Kidney (tissue), 14 donors: Measurements from ENCODE around the gene PALLD. TPM values are rescaled to one million over a fixed set of nuclear protein-coding genes. Genes with fewer than 3 reads are reported as not detected.

Source experiments
- DNase-seq, 5 donors: peaks; one replicate each; pipeline ENCODE4 v3.0.0-alpha.2; 2013 to 2020
- FAIRE-seq: peaks from 2 replicates; lab custom pipeline; 2012; peaks lifted over from hg19 to GRCh38; lab: Jason Lieb, UNC
- H3K27ac ChIP-seq, 2 donors: one replicate each; pipeline ENCODE4 v1.7.0; 2013; ENCODE audit warnings: low read depth in 2 of 2, low read length in 2 of 2, inconsistent platforms in 1 of 2
- H3K27me3 ChIP-seq: one replicate; pipeline ENCODE4 v1.7.1; 2013; ENCODE audit warnings: low read length, inconsistent platforms; ENCODE audit not compliant: control insufficient read depth, insufficient read depth
- H3K36me3 ChIP-seq, 3 donors: one replicate each; pipeline versions ENCODE4 v1.7.0 to v1.7.1; 2013; ENCODE audit warnings: low read length in 3 of 3, control low read depth in 1 of 3, inconsistent platforms in 1 of 3; ENCODE audit not compliant: insufficient read depth in 3 of 3, control insufficient read depth in 2 of 3
- H3K4me1 ChIP-seq, 3 donors: one replicate each; pipeline versions ENCODE4 v1.7.0 to v1.7.1; 2013; ENCODE audit warnings: low read length in 3 of 3, inconsistent platforms in 1 of 3, low read depth in 1 of 3; ENCODE audit not compliant: control insufficient read depth in 2 of 3, insufficient read depth in 2 of 3
- H3K4me3 ChIP-seq, 3 donors: one replicate each; pipeline versions ENCODE4 v1.7.0 to v1.8.1; 2013; ENCODE audit warnings: low read length in 3 of 3, control low read depth in 1 of 3, inconsistent platforms in 1 of 3
- H3K9ac ChIP-seq, 3 donors: one replicate each; pipeline versions ENCODE4 v1.7.0 to v1.7.1; 2013; ENCODE audit warnings: low read length in 3 of 3, control low read depth in 1 of 3, inconsistent platforms in 1 of 3
- H3K9me3 ChIP-seq, 3 donors: one replicate each; pipeline versions ENCODE4 v1.7.0 to v1.7.1; 2013; ENCODE audit warnings: low read length in 3 of 3, control low read depth in 1 of 3, inconsistent platforms in 1 of 3; ENCODE audit not compliant: control insufficient read depth in 2 of 3, insufficient read depth in 1 of 3
- CTCF ChIP-seq: IDR thresholded peaks from 3 replicates; pipeline ENCODE4 v1.5.1; 2012; ENCODE audit warnings: mild to moderate bottlenecking, moderate library complexity, borderline replicate concordance; ENCODE audit not compliant: insufficient read depth; ENCODE audit errors: extremely low read depth
- intact Hi-C: fragments of 100-400 bp; cut with DNase I; formaldehyde crosslinking; loops from one replicate; pipeline ENCODE4 v1.11.1; 2022
- polyA plus RNA-seq: library from polyadenylated mRNA; stranded (reverse); fragments of 350-450 nt; fragmentation: Illumina TruSeq; extraction: RNeasy Lipid Tissue Mini Kit (QIAGEN cat#74804); gene quantifications from one replicate; pipeline ENCODE4 v1.2.3, GENCODE V29; 2014; ENCODE audit warnings: low read depth, low replicate concordance; ENCODE audit not compliant: insufficient read depth
- total RNA-seq: library from RNA; stranded (reverse); fragmentation: NEBNext Ultra II Directional; extraction: Animal tissue kit (Norgen Biotek cat#: 25700); gene quantifications from one replicate; pipeline ENCODE4 v1.2.1, GENCODE V29; 2021
- donor health status: control.
- donor health status: control.
- donor health status: control.
- donor health status: control.
- donor health status: control.
- donor health status: DM: yes; HTN: yes; CAD: no.
- donor health status: Normal renal cell carcinoma (clear cell type).

PALLD gene
- total and polyA plus RNA-seq, 2 donors from 2014 or later: 43.4 to 120 TPM

GRCh38 chr4:168524897-168525296 lies 28.0 kb downstream of the PALLD start:
- H3K9me3 ChIP-seq: no peaks in the 10 kb centered on the region
- DNase-seq: no peak
- H3K4me1 ChIP-seq: no peaks in the 10 kb centered on the region
- intact Hi-C loops: no loop called here
- no peaks in the 10 kb centered on the region for H3K27me3 ChIP-seq
- no peak for TF ChIP-seq CTCF
- no peak for FAIRE-seq
- no peak overlapping the region for H3K9ac ChIP-seq
- H3K4me3 ChIP-seq: no peak overlapping the region
- H3K36me3 ChIP-seq: no peaks in the 10 kb centered on the region
- H3K27ac ChIP-seq: no peak overlapping the region

GRCh38 chr4:168527560-168527959 lies 30.7 kb downstream of the PALLD start:
- no peak for TF ChIP-seq CTCF
- H3K9ac ChIP-seq: no peak overlapping the region
- DNase-seq (no peak), FAIRE-seq (no peak)
- no peaks in the 10 kb centered on the region for H3K9me3 ChIP-seq
- H3K4me1 ChIP-seq: no peaks in the 10 kb centered on the region
- H3K27me3 ChIP-seq: no peaks in the 10 kb centered on the region
- no peak overlapping the region for H3K27ac ChIP-seq
- no peaks in the 10 kb centered on the region for H3K36me3 ChIP-seq
- no peak overlapping the region for H3K4me3 ChIP-seq
- intact Hi-C loops: no loop called here

- no peak for TF ChIP-seq CTCF
- Histone ChIP-seq H3K9me3 (no peaks in the 10 kb centered on the region), H3K9ac (no peak overlapping the region), H3K27ac (no peak overlapping the region), H3K4me1 (no peaks in the 10 kb centered on the region), H3K27me3 (no peaks in the 10 kb centered on the region), H3K4me3 (no peak overlapping the region), H3K36me3 (no peaks in the 10 kb centered on the region)
- DNase-seq (no peak), FAIRE-seq (no peak)
- intact Hi-C loops: no loop called here
Observed at GRCh38 chr4:168528131-168528949, 31.5 kb downstream of the PALLD start.
